H1 (cell line): Measurements from ENCODE around the gene DHDDS. TPM values are rescaled to one million over a fixed set of nuclear protein-coding genes. Genes with fewer than 3 reads are reported as not detected.

Source experiments
- CTCF ChIA-PET: fragments of 300-600 bp; sonication (Branson Sonifier 250); formaldehyde crosslinking; loops from one replicate; lab custom pipeline; 2021; ENCODE audit not compliant: partially characterized antibody; lab: Charles Lee
- POLR2A ChIA-PET: fragments of 300-600 bp; sonication (Branson Sonifier 250); formaldehyde crosslinking; loops from one replicate; lab custom pipeline; 2021; ENCODE audit warnings: inconsistent platforms; ENCODE audit not compliant: partially characterized antibody; lab: Charles Lee
- DNase-seq, 2 experiments: peaks; one replicate each; pipeline versions ENCODE4 v3.0.0 to v3.0.0-alpha.2; 2010 to 2022; ENCODE audit warnings: low spot score in 2 of 2, low read depth in 1 of 2, mixed read lengths in 1 of 2
- FAIRE-seq: peaks from 2 replicates; lab custom pipeline; 2011; peaks lifted over from hg19 to GRCh38; lab: Jason Lieb, UNC
- H2AFZ ChIP-seq: 2 replicates; pipeline ENCODE4 v1.8.1; 2012; ENCODE audit warnings: low read length, inconsistent platforms
- H2AK5ac ChIP-seq: 2 replicates; pipeline ENCODE4 v1.6.1; 2013; ENCODE audit warnings: low read depth, low read length
- H2BK120ac ChIP-seq: replicated peaks from 2 replicates; pipeline ENCODE3; 2013; ENCODE audit warnings: low read depth, low read length, inconsistent platforms
- H2BK12ac ChIP-seq: 2 replicates; pipeline ENCODE4 v1.6.1; 2013; ENCODE audit warnings: low read depth, low read length
- H2BK15ac ChIP-seq: 2 replicates; pipeline ENCODE4 v1.6.1; 2013; ENCODE audit warnings: low read length
- H2BK20ac ChIP-seq: 2 replicates; pipeline ENCODE4 v1.6.1; 2013; ENCODE audit warnings: low read length
- H2BK5ac ChIP-seq: 2 replicates; pipeline ENCODE4 v1.6.1; 2013; ENCODE audit warnings: low read depth, low read length
- H3K14ac ChIP-seq: 2 replicates; pipeline ENCODE4 v1.6.1; 2013; ENCODE audit warnings: inconsistent platforms; ENCODE audit not compliant: insufficient read length
- H3K18ac ChIP-seq: 2 replicates; pipeline ENCODE4 v1.6.1; 2013; ENCODE audit warnings: low read length; ENCODE audit errors: extremely low read depth
- H3K23ac ChIP-seq: 2 replicates; pipeline ENCODE4 v1.6.1; 2013; ENCODE audit warnings: inconsistent platforms; ENCODE audit not compliant: insufficient read length
- H3K23me2 ChIP-seq: 2 replicates; pipeline ENCODE4 v1.6.1; 2013; ENCODE audit warnings: low read depth, low read length
- H3K27ac ChIP-seq: 2 replicates; pipeline ENCODE4 v1.6.1; 2011; ENCODE audit warnings: low read depth, low read length, inconsistent platforms
- H3K27me3 ChIP-seq, 4 experiments: replicated peaks in 1 of 4; 1 replicate in 1 of 4; 2 replicates in 3 of 4; pipeline versions ENCODE4 v1.6.1 to v1.8.1; 2011 to 2013; ENCODE audit warnings: low read length in 3 of 4, mild to moderate bottlenecking in 3 of 4, inconsistent platforms in 2 of 4, mixed read lengths in 2 of 4, moderate library complexity in 1 of 4; ENCODE audit not compliant: control insufficient read depth in 3 of 4, insufficient read depth in 3 of 4; ENCODE audit errors: extremely low read depth in 1 of 4
- H3K36me3 ChIP-seq, 4 experiments: 2 replicates each; pipeline versions ENCODE4 v1.6.1 to v1.8.1; 2011 to 2013; ENCODE audit warnings: mild to moderate bottlenecking in 4 of 4, low read length in 3 of 4, moderate library complexity in 2 of 4, control low read depth in 1 of 4, inconsistent platforms in 1 of 4; ENCODE audit not compliant: insufficient read depth in 4 of 4, control insufficient read depth in 2 of 4
- H3K4ac ChIP-seq: replicated peaks from 2 replicates; pipeline ENCODE3; 2013; ENCODE audit warnings: low read length, low read depth, mixed read lengths, inconsistent platforms; ENCODE audit not compliant: insufficient read length
- H3K4me1 ChIP-seq, 4 experiments: replicated peaks in 1 of 4; 1 replicate in 1 of 4; 2 replicates in 3 of 4; pipeline versions ENCODE4 v1.6.1 to v1.8.1; 2011 to 2013; ENCODE audit warnings: low read length in 3 of 4, inconsistent platforms in 2 of 4, mixed read lengths in 1 of 4; ENCODE audit not compliant: insufficient read depth in 4 of 4, control insufficient read depth in 3 of 4
- H3K4me2 ChIP-seq, 2 experiments: 2 replicates each; pipeline versions ENCODE4 v1.6.1 to v1.8.1; 2011 to 2013; ENCODE audit warnings: low read depth in 2 of 2, low read length in 2 of 2, control low read depth in 1 of 2, inconsistent platforms in 1 of 2, mild to moderate bottlenecking in 1 of 2; ENCODE audit not compliant: insufficient read depth in 1 of 2
- H3K4me3 ChIP-seq, 4 experiments: fragments of 200-600, 300-600 bp in 1 of 4; sonication (generic), shearing (Covaris generic), sonication (Bioruptor Twin) in 1 of 4; 2 replicates each; pipeline versions ENCODE4 v1.5.1 to v1.8.1; 2011 to 2016; ENCODE audit warnings: low read length in 4 of 4, low read depth in 3 of 4, control low read depth in 2 of 4, inconsistent platforms in 2 of 4, mild to moderate bottlenecking in 2 of 4, mixed read lengths in 1 of 4, moderate library complexity in 1 of 4; ENCODE audit not compliant: insufficient read depth in 2 of 4; ENCODE audit errors: extremely low read depth in 1 of 4
- H3K56ac ChIP-seq: replicated peaks from 2 replicates; pipeline ENCODE3; 2013; ENCODE audit warnings: low read depth, mild to moderate bottlenecking, mixed read lengths, low read length, inconsistent platforms; ENCODE audit not compliant: insufficient read length
- H3K79me1 ChIP-seq: 2 replicates; pipeline ENCODE4 v1.6.1; 2013; ENCODE audit warnings: low read depth, low read length, control low read depth
- H3K79me2 ChIP-seq, 2 experiments: 2 replicates each; pipeline versions ENCODE4 v1.6.1 to v1.8.1; 2012 to 2013; ENCODE audit warnings: low read length in 2 of 2, mild to moderate bottlenecking in 2 of 2, inconsistent platforms in 1 of 2; ENCODE audit not compliant: insufficient read depth in 2 of 2, control insufficient read depth in 1 of 2
- H3K9ac ChIP-seq, 4 experiments: replicated peaks in 1 of 4; 1 replicate in 1 of 4; 2 replicates in 3 of 4; pipeline versions ENCODE4 v1.6.1 to v1.8.1; 2011 to 2013; ENCODE audit warnings: low read depth in 3 of 4, low read length in 3 of 4, control low read depth in 2 of 4, mild to moderate bottlenecking in 2 of 4, moderate library complexity in 2 of 4, inconsistent platforms in 1 of 4; ENCODE audit errors: extremely low read depth in 1 of 4
- H3K9me3 ChIP-seq, 2 experiments: 2 replicates each; pipeline versions ENCODE4 v1.6.1 to v1.8.1; 2012 to 2013; ENCODE audit warnings: mild to moderate bottlenecking in 2 of 2, moderate library complexity in 2 of 2, control low read depth in 1 of 2, inconsistent platforms in 1 of 2, low read depth in 1 of 2, low read length in 1 of 2, mixed read lengths in 1 of 2; ENCODE audit not compliant: insufficient read depth in 2 of 2
- H4K20me1 ChIP-seq, 2 experiments: replicated peaks in 1 of 2; 2 replicates each; pipeline versions ENCODE3 to v1.8.1; 2011 to 2013; ENCODE audit warnings: inconsistent platforms in 2 of 2, low read length in 2 of 2, mild to moderate bottlenecking in 1 of 2; ENCODE audit not compliant: insufficient read depth in 2 of 2, control insufficient read depth in 1 of 2
- H4K5ac ChIP-seq: 2 replicates; pipeline ENCODE4 v1.6.1; 2013; ENCODE audit warnings: low read length, low read depth, mixed read lengths, inconsistent platforms; ENCODE audit not compliant: insufficient read length
- H4K8ac ChIP-seq: 2 replicates; pipeline ENCODE4 v1.8.0; 2013; ENCODE audit warnings: mild to moderate bottlenecking, moderate library complexity, low read length, inconsistent platforms; ENCODE audit not compliant: insufficient read depth; ENCODE audit errors: extremely low read depth
- H4K91ac ChIP-seq: replicated peaks from 2 replicates; pipeline ENCODE3; 2013; ENCODE audit warnings: low read length, mixed read lengths, inconsistent platforms; ENCODE audit not compliant: insufficient read length
- WGBS, 2 experiments: shearing (Covaris generic) in 1 of 2; methylation state at CpG; one replicate each; pipeline versions ENCODE4 v1.1.6 to v1.1.7; 2013 to 2015; ENCODE audit warnings: low lambda C conversion rate in 2 of 2, mixed read lengths in 2 of 2, inconsistent platforms in 1 of 2, low coverage in 1 of 2, missing lambda C conversion rate in 1 of 2; ENCODE audit not compliant: insufficient replicate concordance in 2 of 2, insufficient coverage in 1 of 2, insufficient read length in 1 of 2; ENCODE audit errors: extremely low coverage in 1 of 2, missing lambda C conversion rate in 1 of 2; 5-methylcytosine and 5-hydroxymethylcytosine counted together
- polyA plus RNA-seq, 7 experiments: library from polyadenylated mRNA; depleted of rRNA in 3 of 7; stranded (reverse) in 5 of 7; unstranded in 2 of 7; fragments of >200 nt in 5 of 7; fragments of 200-250 nt in 2 of 7; gene quantifications; 1 replicate in 5 of 7; 2 replicates in 1 of 7; 4 replicates in 1 of 7; pipeline versions ENCODE4 v1.2.1 to v1.2.3, GENCODE V29; 2011 to 2013; ENCODE audit warnings: missing spikeins in 2 of 7, mixed read lengths in 2 of 7
- total RNA-seq: library from RNA; stranded (reverse); fragmentation: NEBNext Ultra II Directional; extraction: Animal tissue kit (Norgen Biotek cat#: 25700); gene quantifications from 2 replicates; pipeline ENCODE4 v1.2.1, GENCODE V29; 2021

The DHDDS gene
- total and polyA plus RNA-seq, 2 of the 8 experiments (the other 6 are each of a cell fraction or from before 2014, with no cell fraction given) = 28.3 to 44.6 TPM

DNA sequence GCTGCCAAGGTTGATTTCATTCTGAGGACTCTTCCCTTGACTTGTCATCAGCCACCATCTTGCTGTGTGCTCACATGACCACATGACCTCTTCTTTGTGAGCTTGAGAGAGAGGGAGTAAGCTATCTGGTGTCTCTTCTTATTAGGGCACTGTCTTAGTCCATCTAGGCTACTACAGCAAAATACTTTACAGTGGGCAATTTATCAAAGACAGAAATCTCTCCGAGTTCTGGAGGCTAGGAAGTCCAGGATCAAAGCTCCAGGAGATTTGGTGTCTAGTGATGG, 85.6 kb downstream of the DHDDS start:
- ChIA-PET CTCF (interaction anchor here (0.6 to 3.0 kb wide), 6 partner anchors 14 to 66 kb away, joined by 3 to 19 read pairs (median 4); no protein-coding TSS in a partner anchor), POLR2A (interaction anchor here (0.6 to 2.5 kb wide), 4 partner anchors 11 to 188 kb away, joined by 3 to 19 read pairs (median 6); partner anchors contain the start of gene RPS6KA1)
- Histone ChIP-seq H3K79me2 (no peaks in the 10 kb centered on the region), H3K23me2 (no peaks in the 10 kb centered on the region), H4K91ac (no peak overlapping the region), H3K9me3 (no peaks in the 10 kb centered on the region), H3K4me2 (no peak overlapping the region), H3K4me3 (no peak overlapping the region), H4K8ac (no peak overlapping the region), H3K23ac (no peak overlapping the region), H3K9ac (no peak overlapping the region), H2BK20ac (no peak overlapping the region), H3K36me3 (no peaks in the 10 kb centered on the region), H2AFZ (0 out of 2 replicates have a peak overlapping the region, but pooled peaks have one; percentile 75), H3K4me1 (peaks cover 0 to 3% (median 0%) of the 10 kb centered on the region in 4 experiments; a peak in 1 of 7 replicates), H4K20me1 (no peaks in the 10 kb centered on the region), H3K27me3 (no peaks in the 10 kb centered on the region; a peak in 1 of 7 replicates), H3K79me1 (no peaks in the 10 kb centered on the region), H3K14ac (no peak overlapping the region), H3K56ac (no peak overlapping the region), H4K5ac (no peak overlapping the region), H3K27ac (no peak overlapping the region), H3K18ac (no peak overlapping the region), H2BK12ac (no peak overlapping the region), H2BK120ac (no peak overlapping the region), H2BK15ac (no peak overlapping the region), H2AK5ac (no peak overlapping the region), H3K4ac (no peak overlapping the region), H2BK5ac (no peak overlapping the region)
- WGBS, 2 experiments = 89% methylated on average over 1 of the region's 1 CpG; no CpG with 5 or more reads in 1 of the 2 experiments
- FAIRE-seq (no peak), DNase-seq (no peak)
